Subcutaneous abdominal adipose tissue (tissue), 5 donors: ENCODE data around the gene HOXD3.

Experiments
- H3K27ac ChIP-seq: one replicate; pipeline ENCODE4 v1.7.0; 2013; ENCODE audit warnings: low read depth, mild to moderate bottlenecking, inconsistent platforms, low read length, moderate library complexity
- H3K27me3 ChIP-seq, 5 donors: one replicate each; pipeline ENCODE4 v1.7.0; 2013; ENCODE audit warnings: low read length in 5 of 5, inconsistent platforms in 1 of 5; ENCODE audit not compliant: control insufficient read depth in 5 of 5, insufficient read depth in 4 of 5
- H3K36me3 ChIP-seq, 5 donors: one replicate each; pipeline ENCODE4 v1.7.0; 2013; ENCODE audit warnings: low read length in 5 of 5; ENCODE audit not compliant: control insufficient read depth in 5 of 5, insufficient read depth in 5 of 5
- H3K4me1 ChIP-seq, 5 donors: one replicate each; pipeline ENCODE4 v1.7.0; 2013; ENCODE audit warnings: low read length in 5 of 5, mild to moderate bottlenecking in 3 of 5, moderate library complexity in 1 of 5; ENCODE audit not compliant: control insufficient read depth in 5 of 5, insufficient read depth in 5 of 5
- H3K4me3 ChIP-seq, 5 donors: one replicate each; pipeline ENCODE4 v1.7.0; 2013; ENCODE audit warnings: low read length in 5 of 5, low read depth in 1 of 5
- H3K9ac ChIP-seq, 5 donors: one replicate each; pipeline ENCODE4 v1.7.0; 2013; ENCODE audit warnings: low read length in 5 of 5, mild to moderate bottlenecking in 4 of 5, moderate library complexity in 3 of 5
- H3K9me3 ChIP-seq, 5 donors: one replicate each; pipeline ENCODE4 v1.7.0; 2013; ENCODE audit warnings: low read length in 5 of 5; ENCODE audit not compliant: control insufficient read depth in 5 of 5
- donor health status: healthy.
- donor health status: healthy.
- donor health status: healthy.
- donor health status: healthy.
- donor health status: healthy.

Gene HOXD3

GRCh38 chr2:176172007-176172894, 15.1 kb downstream of the HOXD3 start:
- H3K27me3 ChIP-seq = peaks cover 7 to 39% (median 11%) of the 10 kb centered on the region in 5 donors
- H3K4me3 ChIP-seq = no peak overlapping the region
- H3K27ac ChIP-seq = no peak overlapping the region
- H3K4me1 ChIP-seq = peaks cover 0 to 13% (median 9%) of the 10 kb centered on the region in 5 donors
- H3K36me3 ChIP-seq = peaks cover 0 to 4% (median 0%) of the 10 kb centered on the region in 5 donors
- no peak overlapping the region for H3K9ac ChIP-seq
- no peaks in the 10 kb centered on the region for H3K9me3 ChIP-seq

- H3K4me3 ChIP-seq = no peak overlapping the region
Observed at GRCh38 chr2:176172895-176173566, 15.9 kb downstream of the HOXD3 start.

GRCh38 chr2:176173567-176174381, 16.7 kb downstream of the HOXD3 start:
- Histone ChIP-seq H3K9ac (no peak overlapping the region), H3K4me3 (no peak overlapping the region), H3K27me3 (peaks cover 11 to 53% (median 19%) of the 10 kb centered on the region in 5 donors)

More at GRCh38 chr2:176172895-176173566, 15.9 kb downstream of the HOXD3 start:
- Histone ChIP-seq H3K27ac (no peak overlapping the region), H3K9me3 (no peaks in the 10 kb centered on the region), H3K9ac (no peak overlapping the region), H3K27me3 (peaks cover 11 to 47% (median 16%) of the 10 kb centered on the region in 5 donors), H3K36me3 (peaks cover 0 to 4% (median 0%) of the 10 kb centered on the region in 5 donors), H3K4me1 (peaks cover 0 to 18% (median 14%) of the 10 kb centered on the region in 5 donors)

GRCh38 chr2:176174382-176174823, 17.3 kb downstream of the HOXD3 start:
- peaks cover 0 to 27% (median 19%) of the 10 kb centered on the region in 5 donors for H3K4me1 ChIP-seq
- H3K27me3 ChIP-seq = peaks cover 11 to 53% (median 22%) of the 10 kb centered on the region in 5 donors
- peaks cover 0 to 4% (median 0%) of the 10 kb centered on the region in 5 donors for H3K36me3 ChIP-seq
- peak overlapping the region in 1 of 5 donors; percentile 6 for H3K4me3 ChIP-seq
- no peaks in the 10 kb centered on the region for H3K9me3 ChIP-seq
- H3K9ac ChIP-seq = no peak overlapping the region
- H3K27ac ChIP-seq = no peak overlapping the region

More at GRCh38 chr2:176173567-176174381, 16.7 kb downstream of the HOXD3 start:
- Histone ChIP-seq H3K27ac (no peak overlapping the region), H3K9me3 (no peaks in the 10 kb centered on the region), H3K36me3 (peaks cover 0 to 4% (median 0%) of the 10 kb centered on the region in 5 donors), H3K4me1 (peaks cover 0 to 25% (median 19%) of the 10 kb centered on the region in 5 donors)

GRCh38 chr2:176174824-176175708, 18.0 kb downstream of the HOXD3 start:
- H3K27me3 ChIP-seq = peaks cover 11 to 58% (median 22%) of the 10 kb centered on the region in 5 donors
- H3K9ac ChIP-seq = no peak overlapping the region
- H3K27ac ChIP-seq = no peak overlapping the region
- peaks cover 0 to 4% (median 0%) of the 10 kb centered on the region in 5 donors for H3K36me3 ChIP-seq
- H3K4me1 ChIP-seq = peaks cover 0 to 27% (median 19%) of the 10 kb centered on the region in 5 donors
- H3K9me3 ChIP-seq = no peaks in the 10 kb centered on the region
- H3K4me3 ChIP-seq = peak overlapping the region in 2 of 5 donors; percentile 6 to 32

GRCh38 chr2:176175709-176176607, 18.9 kb downstream of the HOXD3 start:
- Histone ChIP-seq H3K36me3 (peaks cover 0 to 4% (median 0%) of the 10 kb centered on the region in 5 donors), H3K4me3 (no peak overlapping the region), H3K9ac (no peak overlapping the region), H3K4me1 (peaks cover 0 to 27% (median 19%) of the 10 kb centered on the region in 5 donors), H3K27me3 (peaks cover 11 to 63% (median 22%) of the 10 kb centered on the region in 5 donors), H3K27ac (no peak overlapping the region), H3K9me3 (no peaks in the 10 kb centered on the region)

GRCh38 chr2:176177580-176178037, 20.5 kb downstream of the HOXD3 start:
- H3K36me3 ChIP-seq = no peaks in the 10 kb centered on the region
- peaks cover 9 to 50% (median 21%) of the 10 kb centered on the region in 5 donors for H3K27me3 ChIP-seq
- H3K4me1 ChIP-seq = peaks cover 0 to 27% (median 19%) of the 10 kb centered on the region in 5 donors
- H3K9me3 ChIP-seq = no peaks in the 10 kb centered on the region
- H3K9ac ChIP-seq = peak overlapping the region in 1 of 5 donors; percentile 41
- no peak overlapping the region for H3K27ac ChIP-seq
- peak overlapping the region; percentile 61 to 72 (median 66) for H3K4me3 ChIP-seq

GRCh38 chr2:176178038-176178756, 21.1 kb downstream of the HOXD3 start:
- peaks cover 0 to 27% (median 19%) of the 10 kb centered on the region in 5 donors for H3K4me1 ChIP-seq
- H3K27ac ChIP-seq = no peak overlapping the region
- no peaks in the 10 kb centered on the region for H3K9me3 ChIP-seq
- H3K4me3 ChIP-seq = peak overlapping the region; percentile 36 to 72 (median 66)
- H3K27me3 ChIP-seq = peaks cover 9 to 51% (median 19%) of the 10 kb centered on the region in 5 donors
- no peaks in the 10 kb centered on the region for H3K36me3 ChIP-seq
- peak overlapping the region in 1 of 5 donors; percentile 41 for H3K9ac ChIP-seq
